Hepatocyte (in vitro differentiated cells): ENCODE results near the gene ICE2.

Source experiments
- CTCF ChIP-seq: fragments of 200-600 bp; sonication (generic); IDR thresholded peaks from 2 replicates; pipeline ENCODE4 v1.5.1; 2016; ENCODE audit warnings: antibody characterized with exemption, mild to moderate bottlenecking; ENCODE audit not compliant: poor library complexity
- EZH2 ChIP-seq: fragments of 200-600 bp; sonication (generic); IDR thresholded peaks from 2 replicates; pipeline ENCODE4 v1.6.1; 2016; ENCODE audit warnings: antibody characterized with exemption, mild to moderate bottlenecking, borderline replicate concordance

- TF ChIP-seq CTCF (no peak), EZH2 (no peak)
Observed at GRCh38 chr15:60485365-60486055, 6.6 kb upstream of the ICE2 start.
